GM19043 (cell line): ENCODE results near the gene KIF18B.
A peak's percentile ranks its signal among the peaks of the same experiment; 100 is the strongest.

Source experiments
- ATAC-seq: cut with Tn5 transposase; IDR thresholded peaks from one replicate; pipeline ENCODE4 v1.9.1; 2021; ENCODE audit warnings: low read depth; ENCODE audit not compliant: unreplicated experiment

Gene KIF18B

GRCh38 chr17:44947461-44948314, at the start of gene KIF18B:
Gene KIF18B, minus strand, starts transcription at chr17:44947773. Its CDS starts 11,429 bp downstream, at chr17:44936344.
- peak; percentile 88 for ATAC-seq

DNA sequence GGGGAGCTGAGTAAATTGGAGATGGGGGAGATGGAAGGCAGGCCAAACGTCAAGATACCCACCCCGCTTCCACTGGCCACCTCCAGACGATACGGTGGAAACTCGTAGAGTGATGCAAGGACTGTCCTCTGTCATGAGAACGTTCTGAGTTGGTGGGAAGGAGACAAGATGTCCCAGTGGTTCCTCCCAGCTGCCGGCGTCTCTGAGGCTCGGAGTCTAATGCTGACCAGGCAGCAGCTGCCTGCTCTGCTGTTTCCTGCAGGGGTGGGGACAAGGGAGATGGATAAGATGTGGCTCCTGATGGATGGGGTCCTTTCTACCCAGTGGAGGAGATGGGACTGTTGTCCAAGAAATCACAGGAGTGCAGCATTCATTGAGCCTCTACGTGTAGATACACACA, 48.7 kb upstream of the KIF18B start:
- ATAC-seq = no peak

DNA sequence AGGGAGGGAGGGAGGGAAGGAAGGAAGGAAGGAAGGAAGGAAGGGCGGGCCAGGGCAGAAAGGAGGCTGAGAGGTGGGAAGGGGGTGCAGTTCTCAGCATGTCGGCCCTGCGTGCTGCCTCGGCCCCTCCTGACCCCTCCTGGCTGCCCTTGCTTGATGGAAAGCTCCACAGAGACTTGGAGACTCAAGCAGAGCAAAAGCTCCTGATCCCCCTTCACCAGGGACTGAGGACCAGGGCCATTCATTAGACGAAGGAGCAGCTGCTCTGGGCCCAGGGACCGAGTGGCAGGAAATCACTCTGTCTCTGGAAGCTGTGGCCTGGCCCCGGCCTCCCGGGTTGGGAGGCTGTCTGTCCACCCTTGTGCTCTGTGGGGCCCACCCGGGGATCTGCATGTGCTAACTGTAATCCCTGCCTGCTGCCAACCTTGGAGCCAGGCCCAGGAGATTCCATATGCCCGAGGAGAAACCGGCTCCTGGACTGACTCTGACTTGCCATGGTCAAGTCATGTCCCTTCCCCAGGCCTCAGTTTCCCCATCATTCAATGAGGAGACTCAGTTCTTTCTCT, 47.9 kb upstream of the KIF18B start:
- ATAC-seq = no peak

GRCh38 chr17:44992242-44992939, 44.8 kb upstream of the KIF18B start:
- ATAC-seq = no peak

DNA sequence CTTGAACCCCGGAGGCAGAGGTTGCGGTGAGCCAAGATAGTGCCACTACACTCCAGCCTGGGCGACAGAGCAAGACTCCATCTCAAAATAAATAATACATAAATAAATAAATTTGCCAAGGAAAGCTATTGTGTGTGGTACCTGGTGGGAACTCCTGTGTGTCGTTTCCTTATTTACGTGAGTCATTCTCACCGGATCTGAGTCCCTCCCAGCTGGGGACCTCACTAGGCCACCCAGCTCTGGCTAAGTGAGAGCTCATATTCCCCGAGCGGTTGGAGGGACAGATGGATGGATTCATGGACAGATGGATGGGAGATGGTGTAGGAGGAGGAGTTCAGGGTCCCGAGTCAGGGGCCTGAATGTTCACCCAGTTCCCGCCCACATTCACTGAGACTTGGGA, 43.4 kb upstream of the KIF18B start:
- ATAC-seq = no peak

DNA sequence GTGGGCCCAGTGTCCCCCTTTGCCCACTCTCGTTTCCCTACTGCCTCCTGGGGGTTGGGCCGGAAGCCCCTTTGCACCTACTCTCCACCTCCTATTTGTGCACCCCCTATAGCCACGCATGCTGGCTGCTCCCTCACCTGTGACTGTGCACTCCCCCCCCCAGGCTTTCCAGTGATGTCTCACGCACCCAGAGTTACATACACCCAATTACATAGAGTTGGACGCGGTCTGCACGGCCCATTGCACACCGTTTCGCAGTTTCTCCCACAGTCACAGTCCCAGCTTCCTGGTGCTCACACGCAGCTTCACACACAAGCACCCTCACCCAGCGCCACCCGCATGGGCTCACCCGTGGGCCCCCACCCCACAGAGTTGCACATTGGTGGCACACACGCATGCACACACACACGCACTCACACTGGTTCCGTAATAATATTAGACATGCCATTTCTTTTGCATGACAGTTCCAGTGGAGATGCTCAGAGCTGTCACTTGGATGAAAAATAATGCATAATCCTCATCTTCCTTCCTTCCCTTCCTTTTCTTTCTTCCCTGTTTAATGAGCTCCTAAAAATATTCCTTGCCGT, 42.1 kb upstream of the KIF18B start:
- ATAC-seq = no peak

DNA sequence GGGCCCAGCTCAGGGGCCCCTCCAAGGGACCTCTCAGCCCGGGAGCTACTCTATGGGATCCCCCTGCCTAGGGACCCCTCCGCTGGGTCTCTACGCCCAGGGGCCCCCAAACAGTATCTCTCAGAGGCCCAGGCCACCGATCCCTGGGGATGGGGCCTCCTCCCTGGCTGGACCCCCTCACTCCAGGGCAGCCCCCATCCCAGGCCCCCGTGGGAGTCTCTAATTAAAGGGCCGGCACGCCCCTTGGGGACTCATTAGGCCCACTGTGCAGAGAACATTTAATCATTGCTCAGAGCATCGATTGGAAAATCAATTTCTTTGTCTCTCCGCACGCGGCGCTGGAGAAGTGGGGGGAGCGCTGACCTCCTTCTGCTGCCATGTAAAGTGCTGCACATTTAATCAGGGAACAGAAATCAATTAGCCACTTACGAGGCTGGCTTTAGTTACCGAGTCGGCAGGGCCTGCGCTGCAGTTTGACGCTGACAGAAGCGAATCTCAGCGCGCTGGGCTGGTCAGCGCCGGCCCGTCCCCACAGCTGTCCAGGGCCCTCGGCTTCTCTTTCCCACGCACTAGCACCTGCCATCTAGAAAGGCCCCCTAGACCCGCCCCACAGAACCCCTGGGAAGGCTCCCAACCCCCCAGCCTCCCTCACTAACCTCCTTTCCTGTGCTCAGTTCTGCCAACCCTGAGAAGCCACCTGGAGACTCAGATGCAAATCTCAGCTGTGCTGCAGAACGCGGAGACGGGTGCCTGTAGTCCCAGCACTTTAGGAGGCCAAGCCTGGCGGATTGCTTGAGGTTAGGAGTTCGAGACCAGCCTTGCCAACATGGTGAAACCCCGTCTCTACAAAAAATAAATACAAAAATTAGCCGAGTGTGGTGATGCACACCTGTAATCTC, 40.7 kb upstream of the KIF18B start:
- ATAC-seq = no peak

GRCh38 chr17:44983563-44983962, 36.0 kb upstream of the KIF18B start:
- ATAC-seq = no peak

GRCh38 chr17:44982113-44982702, 34.6 kb upstream of the KIF18B start:
- no peak for ATAC-seq

- no peak for ATAC-seq
Observed at GRCh38 chr17:44981221-44981968, 33.8 kb upstream of the KIF18B start.

- no peak for ATAC-seq
Observed at GRCh38 chr17:44979426-44979995, 31.9 kb upstream of the KIF18B start.

DNA sequence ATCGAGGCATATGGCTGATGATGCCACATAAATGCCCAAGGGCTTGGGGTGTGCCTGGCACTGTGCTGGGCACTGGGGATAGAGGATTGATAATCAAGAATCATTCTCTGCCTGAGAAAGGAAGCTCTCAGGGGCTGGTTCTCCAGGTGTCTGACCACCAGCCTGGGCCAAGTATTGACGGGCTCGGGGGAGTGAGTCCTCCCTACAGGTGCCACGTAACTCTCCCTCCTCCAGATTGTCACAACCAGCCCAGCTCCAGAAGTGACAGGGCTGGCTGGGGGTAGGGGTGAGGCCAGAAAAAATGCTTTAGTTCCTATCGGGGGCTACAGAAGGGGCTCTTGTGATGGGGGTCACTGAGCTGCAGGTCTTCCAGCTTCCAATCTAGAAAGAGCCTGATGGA, 31.2 kb upstream of the KIF18B start:
- no peak for ATAC-seq

- ATAC-seq = no peak
Observed at GRCh38 chr17:44977814-44978550, 30.4 kb upstream of the KIF18B start.

DNA sequence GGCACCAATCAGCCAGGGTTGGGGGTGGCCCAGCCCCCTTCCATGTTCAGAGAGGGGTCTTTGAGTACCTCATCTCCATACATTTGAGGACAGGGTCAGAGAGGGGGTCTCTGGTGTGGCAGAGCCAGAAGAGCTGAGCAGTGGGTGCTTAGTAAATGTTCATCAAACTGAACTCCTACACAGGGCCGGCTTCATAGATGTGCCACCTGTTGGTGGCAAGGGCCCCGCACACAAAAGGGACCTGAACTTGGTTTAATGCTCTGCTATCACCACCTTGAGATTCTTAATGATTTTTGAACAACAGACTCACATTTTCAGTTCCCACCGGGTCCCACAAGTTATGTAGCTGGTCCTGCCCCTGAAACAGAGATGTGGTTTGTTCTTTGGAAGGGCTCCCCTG, 29.5 kb upstream of the KIF18B start:
- ATAC-seq = no peak

- no peak for ATAC-seq
Observed at GRCh38 chr17:44976206-44976605, 28.6 kb upstream of the KIF18B start.

DNA sequence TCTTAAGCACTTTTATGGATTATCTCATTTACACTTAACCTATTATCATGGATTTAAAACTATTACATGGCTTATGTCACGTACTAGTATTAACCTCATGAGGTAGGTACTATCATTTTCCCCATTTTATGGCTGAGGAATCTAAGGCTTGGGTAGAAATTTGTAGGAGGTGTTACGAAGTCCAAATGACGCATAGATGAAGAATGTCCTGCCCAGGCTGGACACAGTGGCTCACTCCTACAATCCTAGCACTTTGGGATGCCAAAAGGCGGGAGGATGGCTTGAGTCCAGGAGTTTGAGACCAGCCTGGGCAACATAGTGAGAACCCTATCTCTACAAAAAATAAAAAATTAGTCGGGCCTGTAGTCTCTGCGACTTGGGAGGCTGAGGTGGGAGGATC, 25.4 kb upstream of the KIF18B start:
- no peak for ATAC-seq

GRCh38 chr17:44971776-44972483, 24.4 kb upstream of the KIF18B start:
- no peak for ATAC-seq
